ENCODE measurements around the gene SPRYD4. TPM values are rescaled to one million over a fixed set of nuclear protein-coding genes. Genes with fewer than 3 reads are reported as not detected.

SPRYD4 gene
- total and polyA plus RNA-seq, 11 donors = 2.1 to 4.7 (median 2.9) TPM

GRCh38 chr12:56474389-56474788 is 6.0 kb downstream of the SPRYD4 start:
- intact Hi-C loops (cut with DNase I) = no loop called here
- H3K4me1 ChIP-seq = peaks cover 0 to 21% (median 6%) of the 10 kb centered on the region in 12 donors
- H3K36me3 ChIP-seq = peaks cover 0 to 28% (median 2%) of the 10 kb centered on the region in 9 donors
- 38 to 67% (median 59%) methylated on average over 9 of the region's 9 CpGs for WGBS, 4 donors
- no peak overlapping the region for H3K4me3 ChIP-seq
- no peaks in the 10 kb centered on the region for H3K27me3 ChIP-seq
- H3K9me3 ChIP-seq = no peaks in the 10 kb centered on the region
- peak; percentile 64 to 87 (median 70) for ATAC-seq
- H3K27ac ChIP-seq = peak overlapping the region in 8 of 12 donors; percentile 4 to 74 (median 31)
- DNase-seq = peak in 4 of 5 donors; percentile 27 to 60 (median 40)
- no peak for TF ChIP-seq POLR2A (IDR thresholded peaks at IDR 0.05)
- TF ChIP-seq CTCF (IDR thresholded peaks at IDR 0.05) = no peak

- no peaks in the 10 kb centered on the region for H3K27me3 ChIP-seq
- H3K36me3 ChIP-seq = peaks cover 0 to 18% (median 2%) of the 10 kb centered on the region in 9 donors
- ATAC-seq (no peak), DNase-seq (no peak)
- TF ChIP-seq CTCF (IDR thresholded peaks at IDR 0.05) (no peak), POLR2A (IDR thresholded peaks at IDR 0.05) (no peak)
- H3K4me1 ChIP-seq = peaks cover 0 to 11% (median 0%) of the 10 kb centered on the region in 12 donors
- H3K4me3 ChIP-seq = no peak overlapping the region
- intact Hi-C loops (cut with DNase I) = no loop called here
- WGBS, 4 donors = 84 to 88% (median 86%) methylated on average over 6 of the region's 6 CpGs
- H3K27ac ChIP-seq = no peak overlapping the region
- no peaks in the 10 kb centered on the region for H3K9me3 ChIP-seq
Observed at GRCh38 chr12:56476143-56476542, 7.8 kb downstream of the SPRYD4 start.

- intact Hi-C loops (cut with DNase I) = no loop called here
- Histone ChIP-seq H3K27me3 (no peaks in the 10 kb centered on the region), H3K9me3 (no peaks in the 10 kb centered on the region), H3K4me1 (peaks cover 0 to 11% (median 0%) of the 10 kb centered on the region in 12 donors), H3K36me3 (peaks cover 0 to 12% (median 2%) of the 10 kb centered on the region in 9 donors), H3K4me3 (no peak overlapping the region), H3K27ac (no peak overlapping the region)
- TF ChIP-seq CTCF (IDR thresholded peaks at IDR 0.05) (no peak), POLR2A (IDR thresholded peaks at IDR 0.05) (no peak)
- WGBS, 4 donors = 80 to 99% (median 87%) methylated on average over 1 of the region's 1 CpG
- peak in 1 of 4 donors; percentile 9 for ATAC-seq
- DNase-seq = no peak
Observed at GRCh38 chr12:56476972-56477432, 8.6 kb downstream of the SPRYD4 start.

- intact Hi-C loops (cut with DNase I) = no loop called here
- TF ChIP-seq POLR2A (IDR thresholded peaks at IDR 0.05) = no peak
- no peak for TF ChIP-seq CTCF (IDR thresholded peaks at IDR 0.05)
- peaks cover 0 to 6% (median 0%) of the 10 kb centered on the region in 9 donors for H3K36me3 ChIP-seq
- H3K27me3 ChIP-seq = no peaks in the 10 kb centered on the region
- peaks cover 0 to 11% (median 0%) of the 10 kb centered on the region in 12 donors for H3K4me1 ChIP-seq
- DNase-seq = no peak
- no peak overlapping the region for H3K27ac ChIP-seq
- H3K4me3 ChIP-seq = no peak overlapping the region
- ATAC-seq = no peak
- H3K9me3 ChIP-seq = no peaks in the 10 kb centered on the region
- 87 to 91% (median 88%) methylated on average over 6 of the region's 6 CpGs for WGBS, 4 donors
Observed at GRCh38 chr12:56477521-56478225, 9.3 kb downstream of the SPRYD4 start.

All from heart left ventricle (tissue), 16 donors.